ENCODE data around the gene XAB2.
A peak's percentile ranks its signal among the peaks of the same experiment; 100 is the strongest.

Gene XAB2

GRCh38 chr19:7611541-7612279, 17.6 kb downstream of the XAB2 start:
- no peak for DNase-seq (ENCODE audit: low spot score)

DNA sequence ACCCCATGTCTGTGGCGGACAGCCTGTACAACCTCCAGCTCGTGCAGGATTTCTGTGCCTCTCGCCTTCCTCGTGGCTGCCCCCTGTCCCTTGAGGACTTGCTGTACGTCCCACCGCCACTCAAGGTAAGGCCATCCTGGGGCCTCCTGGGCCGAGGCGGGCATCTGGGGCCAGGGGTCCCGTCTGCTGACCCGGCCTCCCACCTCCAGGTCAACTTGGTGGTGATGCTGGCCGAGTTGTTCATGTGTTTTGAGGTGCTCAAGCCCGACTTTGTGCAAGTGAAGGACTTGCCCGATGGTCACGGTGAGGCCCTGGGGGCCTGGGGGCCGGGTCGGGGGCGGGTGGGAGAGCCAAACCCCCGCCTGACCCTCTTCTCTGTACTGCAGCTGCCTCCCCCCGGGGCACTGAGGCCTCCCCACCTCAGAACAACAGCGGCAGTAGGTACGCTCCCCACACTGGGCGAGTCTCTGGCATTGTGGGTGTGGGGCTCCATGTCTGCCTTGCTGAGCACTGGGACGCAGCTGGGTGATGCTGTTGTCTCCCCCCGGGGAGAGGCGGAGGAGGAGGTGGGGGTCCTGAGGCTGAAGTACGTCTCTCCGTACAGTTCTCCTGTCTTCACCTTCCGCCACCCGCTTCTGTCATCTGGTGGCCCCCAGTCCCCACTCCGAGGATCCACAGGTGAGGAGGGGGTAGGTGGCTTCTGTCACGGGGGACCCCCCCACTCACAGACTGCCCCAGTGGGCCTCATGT, 18.7 kb downstream of the XAB2 start:
- DNase-seq (ENCODE audit: low spot score): no peak

DNA sequence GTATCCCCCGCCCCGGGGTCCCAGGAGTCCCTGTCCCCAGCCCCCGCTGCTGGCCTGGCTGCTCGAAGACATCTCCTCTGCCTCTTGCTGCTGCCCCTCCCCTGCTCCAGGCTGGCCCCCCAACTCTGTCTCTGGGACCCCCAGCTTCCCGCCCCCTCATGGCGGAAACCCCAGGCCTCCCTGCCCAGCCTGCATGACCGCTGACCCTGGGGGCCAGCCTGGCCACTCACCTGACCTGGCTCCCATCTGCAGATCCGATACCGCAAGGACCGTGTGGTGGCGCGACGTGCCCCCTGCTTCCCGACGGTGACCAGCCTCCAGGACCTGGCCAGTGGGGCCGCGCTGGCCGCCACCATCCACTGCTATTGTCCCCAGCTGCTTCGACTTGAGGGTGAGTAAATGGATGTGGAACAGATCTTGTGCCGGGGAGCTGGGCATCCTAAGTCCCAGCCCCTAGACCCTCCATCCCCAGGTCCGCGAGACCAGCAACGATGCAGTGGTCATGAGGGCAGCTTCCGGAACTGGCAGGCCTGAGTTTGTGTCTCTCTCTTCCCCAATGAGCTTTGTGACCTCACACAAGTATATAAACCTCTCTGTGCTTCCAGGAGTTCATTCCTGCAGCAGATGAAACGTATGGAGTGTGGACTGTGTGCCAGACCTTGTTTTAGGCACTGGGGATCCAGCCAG, 21.3 kb downstream of the XAB2 start:
- DNase-seq (ENCODE audit: low spot score): no peak

DNA sequence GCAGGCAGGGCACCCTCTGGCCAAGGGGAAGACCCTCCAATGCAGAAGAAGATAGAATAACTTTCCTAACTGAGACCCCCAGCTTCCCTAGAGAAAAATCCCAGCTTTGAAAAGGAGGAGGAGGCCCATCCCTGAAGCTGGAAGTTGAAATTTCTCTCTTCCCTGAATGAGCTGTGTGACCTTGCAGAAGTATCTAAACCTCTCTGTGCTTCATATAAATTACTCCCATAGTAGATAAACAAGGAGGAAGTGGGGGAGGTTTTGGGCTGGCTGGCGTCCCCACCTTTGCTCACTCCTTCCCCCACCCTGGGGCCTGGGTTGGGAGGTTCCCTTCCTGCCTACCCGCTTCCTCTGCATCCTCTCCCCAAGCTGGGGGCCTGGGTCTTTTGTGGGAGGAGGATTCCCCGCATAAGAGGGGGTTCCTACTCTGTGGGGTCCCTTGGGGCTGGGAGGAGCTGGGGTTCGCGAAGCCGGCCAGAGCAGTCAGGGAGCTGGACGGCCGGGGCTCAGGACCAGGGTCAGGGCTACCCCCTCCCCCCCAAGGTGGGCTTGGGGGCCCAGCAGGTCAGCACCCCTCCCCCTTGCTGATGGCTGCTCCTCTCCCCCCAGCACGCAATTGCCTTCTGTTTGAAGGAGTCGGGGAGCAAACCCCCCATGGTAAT, 22.0 kb downstream of the XAB2 start:
- no peak for DNase-seq (ENCODE audit: low spot score)

DNA sequence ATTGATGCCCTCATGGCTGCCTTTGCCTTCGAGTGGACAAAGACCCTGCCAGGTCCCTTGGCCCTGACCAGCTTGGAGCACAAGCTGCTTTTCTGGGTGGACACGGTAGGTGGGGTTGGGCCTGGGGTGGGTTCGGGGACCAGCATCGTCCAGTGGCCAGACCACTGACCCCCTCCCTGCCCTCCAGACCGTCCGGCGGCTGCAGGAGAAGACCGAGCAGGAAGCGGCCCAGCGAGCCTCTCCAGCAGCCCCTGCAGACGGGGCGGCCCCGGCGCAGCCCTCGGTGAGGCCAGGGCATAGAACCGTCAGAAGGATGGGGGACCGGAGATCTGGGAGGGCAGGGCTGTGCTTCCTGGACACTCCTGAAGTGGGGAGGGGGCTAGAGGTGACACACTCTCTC, 23.1 kb downstream of the XAB2 start:
- DNase-seq (ENCODE audit: low spot score): no peak

GRCh38 chr19:7605490-7606222, 23.7 kb downstream of the XAB2 start:
- DNase-seq (ENCODE audit: low spot score): peak; percentile 73

GRCh38 chr19:7603919-7604318, 25.4 kb downstream of the XAB2 start:
- DNase-seq (ENCODE audit: low spot score): no peak

DNA sequence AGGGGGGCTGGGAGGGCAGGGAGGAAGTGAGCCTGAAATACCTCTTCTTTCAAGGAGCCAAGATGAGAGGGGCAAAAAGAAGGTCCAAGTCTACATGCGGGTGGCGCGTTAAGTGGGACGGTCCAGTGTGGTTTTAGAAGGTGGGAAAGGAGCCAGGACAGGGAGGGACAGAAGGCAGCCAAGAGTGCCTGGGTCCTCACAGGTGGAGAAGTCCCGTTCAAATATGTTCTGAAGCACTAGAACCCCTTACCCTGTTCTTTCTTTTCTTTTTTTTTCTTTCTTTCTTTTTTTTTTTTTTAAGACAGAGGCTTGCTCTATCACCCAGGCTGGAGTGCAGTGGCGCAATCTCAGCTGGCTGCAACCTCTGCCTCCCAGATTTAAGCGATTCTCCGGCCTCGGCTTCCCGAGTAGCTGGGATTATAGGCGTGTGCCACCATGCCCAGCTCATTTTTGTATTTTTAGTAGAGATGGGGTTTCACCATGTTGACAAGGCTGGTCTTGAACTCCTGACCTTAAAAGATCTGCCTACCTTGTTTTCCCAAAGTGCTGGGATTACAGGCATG, 26.3 kb downstream of the XAB2 start:
- no peak for DNase-seq (ENCODE audit: low spot score)

- DNase-seq (ENCODE audit: low spot score): no peak
These were observed 27.0 kb downstream of the XAB2 start for GRCh38 chr19:7602240-7602934.

GRCh38 chr19:7600721-7601120, 28.6 kb downstream of the XAB2 start:
- DNase-seq (ENCODE audit: low spot score): no peak

- DNase-seq (ENCODE audit: low spot score): no peak
These were observed 31.2 kb downstream of the XAB2 start for GRCh38 chr19:7598180-7598579.

DNA sequence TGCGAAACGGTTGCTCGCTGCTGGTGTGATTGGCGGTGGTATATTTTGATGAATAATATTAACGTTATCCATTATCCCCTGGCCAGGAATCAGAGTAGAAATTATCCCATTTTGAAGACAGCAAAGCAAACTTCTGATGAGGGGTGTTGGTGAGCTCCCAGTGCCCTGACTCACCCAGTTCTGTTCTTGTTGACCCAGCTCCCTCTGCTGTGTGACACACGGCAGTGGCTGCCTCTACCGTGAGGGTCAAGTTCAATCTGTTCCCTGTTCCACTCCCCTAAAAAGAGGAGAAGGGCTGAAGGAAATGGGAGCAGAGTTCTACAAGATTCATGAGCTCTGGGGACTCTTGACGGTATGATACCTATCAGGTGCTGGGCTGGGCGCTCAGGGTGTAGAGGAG, 31.7 kb downstream of the XAB2 start:
- DNase-seq (ENCODE audit: low spot score): peak; percentile 48

- no peak for DNase-seq (ENCODE audit: low spot score)
These were observed 33.0 kb downstream of the XAB2 start for GRCh38 chr19:7596211-7596937.

GRCh38 chr19:7595466-7596133, 33.7 kb downstream of the XAB2 start, which contains the start of gene CAMSAP3:
Gene CAMSAP3 (plus strand): TSS chr19:7595863. CDS start chr19:7596003, 140 bp downstream.
- peak; percentile 48 for DNase-seq (ENCODE audit: low spot score)

- no peak for DNase-seq (ENCODE audit: low spot score)
These were observed 39.1 kb downstream of the XAB2 start for GRCh38 chr19:7590256-7590655.

GRCh38 chr19:7589822-7590221, 39.5 kb downstream of the XAB2 start:
- DNase-seq (ENCODE audit: low spot score): no peak

DNA sequence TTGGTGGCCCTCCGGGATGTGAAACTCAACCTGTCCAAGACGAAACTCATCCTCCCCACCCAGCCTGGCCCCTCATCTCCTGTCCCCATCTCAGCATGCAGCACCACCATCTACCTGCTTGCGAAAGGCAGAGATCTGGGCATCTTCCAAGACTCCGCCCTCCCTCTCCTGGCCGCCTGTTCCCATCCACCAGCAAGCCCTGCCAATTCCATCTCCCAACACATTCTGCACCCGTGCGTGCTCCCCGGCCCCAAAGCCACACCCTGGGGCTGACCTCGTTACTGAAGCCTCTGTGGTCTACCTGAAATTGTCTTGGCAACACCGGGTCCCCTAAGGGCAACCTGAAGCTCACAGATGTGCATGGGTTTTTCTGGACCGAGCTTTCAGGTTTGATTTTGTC, 46.9 kb downstream of the XAB2 start:
- DNase-seq (ENCODE audit: low spot score): no peak

GRCh38 chr19:7579182-7579581, 50.2 kb downstream of the XAB2 start:
- DNase-seq (ENCODE audit: low spot score): no peak

GRCh38 chr19:7578127-7578526, 51.2 kb downstream of the XAB2 start:
- no peak for DNase-seq (ENCODE audit: low spot score)
